Left ventricle myocardium inferior (tissue), 1 donor: ENCODE results near the gene ATXN7L1. TPM values are rescaled to one million over a fixed set of nuclear protein-coding genes. Genes with fewer than 3 reads are reported as not detected.

Experiments used
- DNase-seq: peaks from one replicate; pipeline ENCODE4 v3.0.0-alpha.2; 2020
- H3K27ac ChIP-seq: fragments of 200-600 bp; replicated peaks from 2 replicates; pipeline ENCODE4 v1.8.0; 2021
- H3K27me3 ChIP-seq: fragments of 200-600 bp; 2 replicates; pipeline ENCODE4 v1.8.0; 2021; ENCODE audit warnings: low read depth
- H3K36me3 ChIP-seq: fragments of 200-600 bp; 2 replicates; pipeline ENCODE4 v1.8.0; 2021
- H3K4me1 ChIP-seq: fragments of 200-600 bp; 2 replicates; pipeline ENCODE4 v1.8.0; 2021
- H3K4me3 ChIP-seq: fragments of 200-600 bp; 2 replicates; pipeline ENCODE4 v1.8.0; 2021; ENCODE audit warnings: mild to moderate bottlenecking, moderate library complexity
- H3K9me3 ChIP-seq: fragments of 200-600 bp; replicated peaks from 2 replicates; pipeline ENCODE4 v1.8.0; 2021
- intact Hi-C: fragments of 100-400 bp; cut with micrococcal nuclease; formaldehyde crosslinking; loops from one replicate; pipeline ENCODE4 v1.11.0; 2022
- total RNA-seq: library from RNA; stranded (reverse); fragmentation: NEBNext Ultra II Directional; extraction: Animal tissue kit (Norgen Biotek cat#: 25700); gene quantifications from one replicate; pipeline ENCODE4 v1.2.1, GENCODE V29; 2021
- TF ChIP-seq, protein P1 (sequence below): fragments of 200-600 bp; IDR thresholded peaks from 2 replicates; pipeline ENCODE4 v1.8.0; 2021; ENCODE audit warnings: antibody characterized with exemption, mild to moderate bottlenecking, borderline replicate concordance
- donor health status: DM: no; HTN: yes; CAD: no; lungs with severe emphysema.

ATXN7L1 gene
- total RNA-seq, 1 donor from 2014 or later: 6.2 TPM

DNA sequence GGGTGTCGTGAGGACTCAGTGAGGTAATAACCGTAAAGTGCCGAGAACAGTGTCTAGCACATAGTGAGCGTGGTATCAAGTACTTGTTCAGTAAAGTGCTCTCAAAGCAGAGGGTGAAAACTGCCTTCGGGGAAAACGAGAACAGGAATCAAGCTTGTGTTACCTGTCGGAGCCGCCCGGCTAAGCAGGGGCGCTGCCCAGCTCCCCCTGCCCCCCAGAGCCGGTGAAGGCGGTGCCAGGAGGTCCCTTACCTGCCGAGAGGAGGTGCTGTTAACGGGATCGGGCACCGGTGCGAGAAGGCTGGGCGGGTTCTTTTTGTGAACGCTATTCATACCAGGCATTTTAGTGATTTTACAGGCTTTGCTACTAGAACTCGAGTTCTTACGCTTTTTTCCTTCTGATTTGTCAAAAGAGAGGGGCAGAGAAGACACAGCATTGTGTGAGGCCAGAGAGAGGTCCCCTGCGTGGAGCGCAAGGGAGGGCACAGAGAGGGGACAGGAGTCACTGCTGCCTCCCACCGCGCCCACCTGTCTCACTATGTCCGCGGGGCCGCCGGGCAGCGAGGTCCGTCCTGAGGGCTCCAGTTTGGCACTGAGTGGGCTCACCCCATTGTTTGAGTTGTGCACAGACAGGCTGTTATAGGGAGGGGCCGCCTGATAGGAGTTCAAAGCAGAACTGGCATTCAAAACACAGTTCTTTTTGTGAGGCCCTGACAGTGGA lies 262.6 kb downstream of the ATXN7L1 start:
- Histone ChIP-seq H3K4me3 (no peak overlapping the region), H3K4me1 (peaks cover 15% of the 10 kb centered on the region), H3K9me3 (no peaks in the 10 kb centered on the region), H3K36me3 (peaks cover 31% of the 10 kb centered on the region), H3K27me3 (no peaks in the 10 kb centered on the region), H3K27ac (no peak overlapping the region)
- TF ChIP-seq, protein P1, sequence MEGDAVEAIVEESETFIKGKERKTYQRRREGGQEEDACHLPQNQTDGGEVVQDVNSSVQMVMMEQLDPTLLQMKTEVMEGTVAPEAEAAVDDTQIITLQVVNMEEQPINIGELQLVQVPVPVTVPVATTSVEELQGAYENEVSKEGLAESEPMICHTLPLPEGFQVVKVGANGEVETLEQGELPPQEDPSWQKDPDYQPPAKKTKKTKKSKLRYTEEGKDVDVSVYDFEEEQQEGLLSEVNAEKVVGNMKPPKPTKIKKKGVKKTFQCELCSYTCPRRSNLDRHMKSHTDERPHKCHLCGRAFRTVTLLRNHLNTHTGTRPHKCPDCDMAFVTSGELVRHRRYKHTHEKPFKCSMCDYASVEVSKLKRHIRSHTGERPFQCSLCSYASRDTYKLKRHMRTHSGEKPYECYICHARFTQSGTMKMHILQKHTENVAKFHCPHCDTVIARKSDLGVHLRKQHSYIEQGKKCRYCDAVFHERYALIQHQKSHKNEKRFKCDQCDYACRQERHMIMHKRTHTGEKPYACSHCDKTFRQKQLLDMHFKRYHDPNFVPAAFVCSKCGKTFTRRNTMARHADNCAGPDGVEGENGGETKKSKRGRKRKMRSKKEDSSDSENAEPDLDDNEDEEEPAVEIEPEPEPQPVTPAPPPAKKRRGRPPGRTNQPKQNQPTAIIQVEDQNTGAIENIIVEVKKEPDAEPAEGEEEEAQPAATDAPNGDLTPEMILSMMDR: no peak
- DNase-seq: no peak
- intact Hi-C loops: no loop called here

GRCh38 chr7:105612806-105613205 lies 263.6 kb downstream of the ATXN7L1 start:
- Histone ChIP-seq H3K9me3 (no peaks in the 10 kb centered on the region), H3K36me3 (peaks cover 27% of the 10 kb centered on the region), H3K27me3 (no peaks in the 10 kb centered on the region), H3K4me1 (peaks cover 10% of the 10 kb centered on the region), H3K4me3 (no peak overlapping the region), H3K27ac (no peak overlapping the region)
- DNase-seq: no peak
- intact Hi-C loops: no loop called here
- TF ChIP-seq, protein P1: no peak

- H3K4me1 ChIP-seq: peaks cover 3% of the 10 kb centered on the region
- intact Hi-C loops: no loop called here
- no peaks in the 10 kb centered on the region for H3K27me3 ChIP-seq
- H3K4me3 ChIP-seq: no peak overlapping the region
- TF ChIP-seq, protein P1: no peak
- no peaks in the 10 kb centered on the region for H3K9me3 ChIP-seq
- DNase-seq: no peak
- no peak overlapping the region for H3K27ac ChIP-seq
- H3K36me3 ChIP-seq: peaks cover 23% of the 10 kb centered on the region
These were observed 264.3 kb downstream of the ATXN7L1 start for GRCh38 chr7:105611856-105612775.

DNA sequence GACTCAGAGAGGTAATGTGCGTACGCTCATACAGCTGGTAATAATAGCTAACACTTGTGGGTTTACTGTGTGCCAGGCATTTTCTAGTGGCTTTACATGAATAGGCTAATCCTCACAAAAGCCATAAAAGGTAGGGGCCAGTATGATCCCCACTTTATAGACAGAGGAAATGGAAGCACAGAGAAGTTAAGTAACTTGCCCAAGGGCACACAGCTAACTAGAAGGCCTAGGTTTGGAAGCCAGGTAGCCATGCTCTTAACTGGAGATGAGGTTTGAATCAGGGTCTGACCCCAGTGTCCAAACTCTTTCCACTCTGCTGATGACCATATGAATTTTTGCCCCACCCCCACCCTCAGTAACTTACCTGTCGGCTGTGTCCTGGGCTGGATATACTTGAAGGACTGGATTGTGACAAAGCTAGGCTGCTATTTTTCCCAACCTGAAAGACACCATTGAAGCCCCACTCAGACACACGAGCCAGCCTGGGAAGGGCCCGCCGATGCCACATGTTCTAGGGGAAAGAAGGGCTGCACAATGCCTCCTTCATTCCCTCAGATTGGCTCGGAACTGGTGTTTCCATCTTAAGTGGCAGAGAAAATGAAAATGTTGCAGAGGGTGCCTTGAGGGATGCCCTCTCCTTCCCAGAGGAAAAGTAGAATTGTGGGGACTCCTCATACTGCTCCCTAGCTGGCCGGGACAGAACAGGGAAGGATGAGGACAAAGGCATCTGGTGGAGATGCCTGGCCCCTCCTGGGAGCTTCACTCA lies 266.1 kb downstream of the ATXN7L1 start:
- Histone ChIP-seq H3K4me1 (no peaks in the 10 kb centered on the region), H3K9me3 (no peaks in the 10 kb centered on the region), H3K36me3 (peaks cover 16% of the 10 kb centered on the region), H3K27ac (no peak overlapping the region), H3K27me3 (no peaks in the 10 kb centered on the region), H3K4me3 (no peak overlapping the region)
- intact Hi-C loops: no loop called here
- TF ChIP-seq, protein P1: no peak
- no peak for DNase-seq
